B cell (primary cell): ENCODE measurements around the gene BANP. TPM values are rescaled to one million over a fixed set of nuclear protein-coding genes. Genes with fewer than 3 reads are reported as not detected.

Source experiments
- ATAC-seq: fragments of 200-7000 bp; cut with Tn5 transposase; one replicate; pipeline ENCODE4 v1.10.0; 2021; ENCODE audit warnings: low read depth, mild to moderate bottlenecking, moderate number of reproducible peaks, moderate library complexity
- CTCF ChIA-PET: fragments of 350-600 bp; sonication (Branson Sonifier 250); formaldehyde crosslinking; loops from one replicate; lab custom pipeline; 2021; ENCODE audit warnings: antibody characterized with exemption, inconsistent platforms; lab: Charles Lee
- POLR2A ChIA-PET: fragments of 350-600 bp; sonication (Branson Sonifier 250); formaldehyde crosslinking; loops from one replicate; lab custom pipeline; 2021; ENCODE audit warnings: antibody characterized with exemption; lab: Charles Lee
- DNase-seq: peaks from one replicate; pipeline ENCODE4 v3.0.0; 2013
- H2AFZ ChIP-seq: 2 replicates; pipeline ENCODE4 v1.6.1; 2012; ENCODE audit warnings: mild to moderate bottlenecking, low read depth, low read length; ENCODE audit not compliant: insufficient read depth, poor library complexity, severe bottlenecking
- H3K27ac ChIP-seq, 2 donors: 1 replicate in 1 of 2; 2 replicates in 1 of 2; pipeline ENCODE4 v1.5.1; 2012 to 2013; ENCODE audit warnings: low read length in 2 of 2, mild to moderate bottlenecking in 2 of 2, moderate library complexity in 1 of 2
- H3K27me3 ChIP-seq, 4 experiments: fragments of 200-600 bp in 1 of 4; sonication (generic) in 1 of 4; replicated peaks in 1 of 4; 1 replicate in 2 of 4; 2 replicates in 2 of 4; pipeline versions ENCODE4 v1.6.1 to v1.7.0; 2013 to 2016; ENCODE audit warnings: low read length in 3 of 4, mild to moderate bottlenecking in 2 of 4, mixed read lengths in 1 of 4, moderate library complexity in 1 of 4; ENCODE audit not compliant: insufficient read depth in 4 of 4, control insufficient read depth in 3 of 4; ENCODE audit errors: control extremely low read depth in 1 of 4
- H3K36me3 ChIP-seq, 2 experiments: replicated peaks in 1 of 2; 1 replicate in 1 of 2; 2 replicates in 1 of 2; pipeline versions ENCODE4 v1.6.1 to v1.7.1; 2013; ENCODE audit warnings: low read length in 1 of 2; ENCODE audit not compliant: insufficient read depth in 2 of 2, control insufficient read depth in 1 of 2; ENCODE audit errors: control extremely low read depth in 1 of 2, extremely low read depth in 1 of 2
- H3K4me1 ChIP-seq, 2 donors: fragments of 200-600 bp in 1 of 2; sonication (generic) in 1 of 2; 1 replicate in 1 of 2; 2 replicates in 1 of 2; pipeline versions ENCODE4 v1.5.1 to v1.6.1; 2013 to 2017; ENCODE audit warnings: low read length in 2 of 2; ENCODE audit not compliant: control insufficient read depth in 2 of 2, insufficient read depth in 2 of 2
- H3K4me2 ChIP-seq: replicated peaks from 2 replicates; pipeline ENCODE3; 2012; ENCODE audit warnings: mild to moderate bottlenecking, low read depth, low read length; ENCODE audit not compliant: poor library complexity, severe bottlenecking
- H3K4me3 ChIP-seq, 5 experiments: fragments of 200-600 bp in 1 of 5; sonication (generic) in 1 of 5; 1 replicate in 3 of 5; 2 replicates in 2 of 5; pipeline versions ENCODE4 v1.5.1 to v1.7.0; 2011 to 2016; ENCODE audit warnings: low read length in 4 of 5, mild to moderate bottlenecking in 4 of 5, low read depth in 2 of 5, control low read depth in 1 of 5, moderate library complexity in 1 of 5; ENCODE audit not compliant: insufficient read depth in 1 of 5; ENCODE audit errors: control extremely low read depth in 1 of 5, extremely low read depth in 1 of 5
- H3K79me2 ChIP-seq: fragments of 200-600 bp; sonication (generic); one replicate; pipeline ENCODE4 v1.6.0; 2016; ENCODE audit warnings: low read length; ENCODE audit not compliant: control insufficient read depth, insufficient read depth
- H3K9ac ChIP-seq: fragments of 200-600 bp; sonication (generic); 2 replicates; pipeline ENCODE4 v1.6.1; 2017; ENCODE audit warnings: mild to moderate bottlenecking, low read length, moderate library complexity
- H3K9me3 ChIP-seq, 3 donors: one replicate each; pipeline versions ENCODE4 v1.6.1 to v1.7.1; 2013; ENCODE audit warnings: low read length in 2 of 3; ENCODE audit not compliant: control insufficient read depth in 2 of 3, insufficient read depth in 1 of 3; ENCODE audit errors: control extremely low read depth in 1 of 3
- H4K20me1 ChIP-seq: 2 replicates; pipeline ENCODE4 v1.6.0; 2012; ENCODE audit warnings: mild to moderate bottlenecking, low read length; ENCODE audit not compliant: insufficient read depth, control insufficient read depth, poor library complexity, severe bottlenecking
- H3K27ac Mint-ChIP-seq: one replicate; pipeline ENCODE4 v1.8.0; 2021; ENCODE audit warnings: mixed read lengths
- H3K27me3 Mint-ChIP-seq: one replicate; pipeline ENCODE4 v1.8.0; 2021; ENCODE audit warnings: mixed read lengths
- H3K4me1 Mint-ChIP-seq: one replicate; pipeline ENCODE4 v1.8.0; 2021; ENCODE audit warnings: mixed read lengths
- H3K4me3 Mint-ChIP-seq: one replicate; pipeline ENCODE4 v1.8.0; 2021; ENCODE audit warnings: mixed read lengths
- H3K9me3 Mint-ChIP-seq: one replicate; pipeline ENCODE4 v1.8.0; 2022; ENCODE audit warnings: mixed read lengths; ENCODE audit not compliant: insufficient read depth
- EZH2 ChIP-seq: IDR thresholded peaks from 2 replicates; pipeline ENCODE4 v1.6.1; 2012; ENCODE audit warnings: borderline replicate concordance, low read depth, mild to moderate bottlenecking, moderate library complexity, low read length; ENCODE audit not compliant: insufficient read depth, poor library complexity, severe bottlenecking
- WGBS: methylation state at CpG from one replicate; pipeline ENCODE4 v1.1.5; 2013; ENCODE audit warnings: missing lambda C conversion rate; ENCODE audit not compliant: insufficient coverage; 5-methylcytosine and 5-hydroxymethylcytosine counted together
- intact Hi-C: fragments of 100-400 bp; cut with micrococcal nuclease; formaldehyde crosslinking; loops from one replicate; pipeline ENCODE4 v1.10.0; 2022
- polyA plus RNA-seq: library from polyadenylated mRNA; depleted of rRNA; stranded (reverse); fragments of >200 nt; gene quantifications from 2 replicates; pipeline ENCODE4 v1.2.3, GENCODE V29; 2012
- total RNA-seq, 2 donors: library from RNA; stranded (reverse); fragments of 120-200 nt in 1 of 2; gene quantifications; 1 replicate in 1 of 2; 2 replicates in 1 of 2; pipeline versions ENCODE4 v1.2.3 to v1.2.4, GENCODE V29; 2013 to 2022
- TF ChIP-seq, protein P1 (sequence below): fragments of 200-600 bp; IDR thresholded peaks from one replicate; pipeline ENCODE4 v1.8.0; 2022; ENCODE audit warnings: antibody characterized with exemption, mild to moderate bottlenecking

The BANP gene
- total and polyA plus RNA-seq, 2 donors (not counting 1 experiment from before 2014, with no cell fraction given) = 44.4 to 181 TPM

DNA sequence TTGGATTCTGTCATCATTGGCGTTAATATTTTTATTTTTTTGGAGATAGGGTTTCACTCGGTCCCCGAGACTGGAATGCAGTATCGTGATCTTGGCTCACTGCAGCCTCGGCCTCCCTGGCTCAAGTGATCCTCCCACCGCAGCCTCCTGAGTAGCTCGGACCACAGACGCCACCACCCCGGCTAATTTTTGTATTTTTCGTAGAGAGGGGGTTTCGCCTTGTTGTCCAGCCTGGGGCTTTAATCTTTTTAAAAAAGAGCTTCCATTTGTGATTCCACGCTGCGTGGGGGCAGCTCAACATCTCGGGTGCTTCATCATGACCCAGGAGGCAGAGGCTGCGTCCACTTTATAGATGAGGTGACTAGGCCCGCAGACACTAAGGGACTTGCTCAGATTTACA, 1.5 kb downstream of the BANP start:
- Histone ChIP-seq H2AFZ (no peak overlapping the region), H3K27me3 (no peaks in the 10 kb centered on the region), H3K9me3 (no peaks in the 10 kb centered on the region), H4K20me1 (peaks cover 21% of the 10 kb centered on the region), H3K4me2 (peak overlapping the region; percentile 85), H3K79me2 (peaks cover 53% of the 10 kb centered on the region), H3K9ac (no peak overlapping the region), H3K27ac (peak overlapping the region in 1 of 2 donors; percentile 90), H3K4me1 (peaks cover 60 to 81% of the 10 kb centered on the region in 2 donors), H3K36me3 (peaks cover 0 to 26% of the 10 kb centered on the region in 2 experiments), H3K4me3 (peak overlapping the region in 1 of 5 experiments; percentile 79)
- POLR2A ChIA-PET = interaction anchor here (0.9 kb wide), 1 partner anchor 499 kb away, joined by 3 read pairs; no protein-coding TSS in a partner anchor
- DNase-seq (no peak), ATAC-seq (no peak)
- Mint-ChIP-seq H3K4me3 (peak overlapping the region; percentile 89), H3K27me3 (no peaks in the 10 kb centered on the region), H3K27ac (peak overlapping the region; percentile 37), H3K9me3 (no peaks in the 10 kb centered on the region), H3K4me1 (peaks cover 75% of the 10 kb centered on the region)
- intact Hi-C loops = no loop called here
- CTCF ChIA-PET = interaction anchor here (1.0 to 1.7 kb wide), 2 partner anchors 174 to 477 kb away, joined by 3 to 6 read pairs; no protein-coding TSS in a partner anchor
- no peak for TF ChIP-seq EZH2
- TF ChIP-seq, protein P1, sequence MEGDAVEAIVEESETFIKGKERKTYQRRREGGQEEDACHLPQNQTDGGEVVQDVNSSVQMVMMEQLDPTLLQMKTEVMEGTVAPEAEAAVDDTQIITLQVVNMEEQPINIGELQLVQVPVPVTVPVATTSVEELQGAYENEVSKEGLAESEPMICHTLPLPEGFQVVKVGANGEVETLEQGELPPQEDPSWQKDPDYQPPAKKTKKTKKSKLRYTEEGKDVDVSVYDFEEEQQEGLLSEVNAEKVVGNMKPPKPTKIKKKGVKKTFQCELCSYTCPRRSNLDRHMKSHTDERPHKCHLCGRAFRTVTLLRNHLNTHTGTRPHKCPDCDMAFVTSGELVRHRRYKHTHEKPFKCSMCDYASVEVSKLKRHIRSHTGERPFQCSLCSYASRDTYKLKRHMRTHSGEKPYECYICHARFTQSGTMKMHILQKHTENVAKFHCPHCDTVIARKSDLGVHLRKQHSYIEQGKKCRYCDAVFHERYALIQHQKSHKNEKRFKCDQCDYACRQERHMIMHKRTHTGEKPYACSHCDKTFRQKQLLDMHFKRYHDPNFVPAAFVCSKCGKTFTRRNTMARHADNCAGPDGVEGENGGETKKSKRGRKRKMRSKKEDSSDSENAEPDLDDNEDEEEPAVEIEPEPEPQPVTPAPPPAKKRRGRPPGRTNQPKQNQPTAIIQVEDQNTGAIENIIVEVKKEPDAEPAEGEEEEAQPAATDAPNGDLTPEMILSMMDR = no peak
- WGBS = 99% methylated on average over 9 of the region's 16 CpGs
